Mucosa of descending colon (tissue), 3 donors: ENCODE results near the gene OR6C4. TPM values are rescaled to one million over a fixed set of nuclear protein-coding genes. Genes with fewer than 3 reads are reported as not detected.
"Not testable (repeated sequence)": the region's sequence is repeated elsewhere in the genome, so short reads cannot be mapped to it uniquely, and the experiment has no call there.

ENCODE experiments used
- ATAC-seq: fragments of 200-7000 bp; cut with Tn5 transposase; one replicate; pipeline ENCODE4 v1.9.1; 2020; ENCODE audit warnings: mild to moderate bottlenecking, moderate library complexity
- DNase-seq, 3 donors: peaks; one replicate each; pipeline ENCODE4 v3.0.0-alpha.2; 2020
- H3K36me3 ChIP-seq: fragments of 200-600 bp; one replicate; pipeline ENCODE4 v1.8.0; 2021; ENCODE audit warnings: low read depth, mild to moderate bottlenecking
- H3K4me1 ChIP-seq: fragments of 200-600 bp; one replicate; pipeline ENCODE4 v1.8.0; 2021; ENCODE audit warnings: low read depth, mild to moderate bottlenecking
- H3K4me3 ChIP-seq: fragments of 200-600 bp; one replicate; pipeline ENCODE4 v1.8.0; 2021; ENCODE audit warnings: mild to moderate bottlenecking
- H3K9me3 ChIP-seq: fragments of 200-600 bp; one replicate; pipeline ENCODE4 v1.8.0; 2021; ENCODE audit warnings: mild to moderate bottlenecking
- intact Hi-C, 2 donors: fragments of 100-400 bp; cut with DNase I in 1 of 2; cut with micrococcal nuclease in 1 of 2; formaldehyde crosslinking; loops; one replicate each; pipeline versions ENCODE4 v1.11.0 to v1.11.1; 2022; cut with DNase I, micrococcal nuclease
- total RNA-seq, 3 donors: library from RNA; stranded (reverse); fragmentation: NEBNext Ultra II Directional in 2 of 3; extraction: Animal tissue kit (Norgen Biotek cat#: 25700) in 2 of 3; gene quantifications; one replicate each; pipeline versions ENCODE4 v1.2.1 to v1.2.4, GENCODE V29; 2021 to 2023
- TF ChIP-seq, protein P1 (sequence below): fragments of 200-600 bp; IDR thresholded peaks from one replicate; pipeline ENCODE4 v1.8.0; 2022; ENCODE audit warnings: antibody characterized with exemption, mild to moderate bottlenecking
- donor health status: DM: no; HTN: no; CAD: no; lungs with moderate emphysema.
- donor health status: DM: no; HTN: no; CAD: no.
- donor health status: DM: no; HTN: yes; CAD: no.

OR6C4 gene
- total RNA-seq, 3 donors from 2014 or later: not detected

GRCh38 chr12:55548756-55549155, 646 bp upstream of the OR6C4 start:
- H3K4me3 ChIP-seq: no peak overlapping the region
- H3K36me3 ChIP-seq: no peaks in the 10 kb centered on the region
- peaks cover 4% of the 10 kb centered on the region for H3K9me3 ChIP-seq
- TF ChIP-seq, protein P1, sequence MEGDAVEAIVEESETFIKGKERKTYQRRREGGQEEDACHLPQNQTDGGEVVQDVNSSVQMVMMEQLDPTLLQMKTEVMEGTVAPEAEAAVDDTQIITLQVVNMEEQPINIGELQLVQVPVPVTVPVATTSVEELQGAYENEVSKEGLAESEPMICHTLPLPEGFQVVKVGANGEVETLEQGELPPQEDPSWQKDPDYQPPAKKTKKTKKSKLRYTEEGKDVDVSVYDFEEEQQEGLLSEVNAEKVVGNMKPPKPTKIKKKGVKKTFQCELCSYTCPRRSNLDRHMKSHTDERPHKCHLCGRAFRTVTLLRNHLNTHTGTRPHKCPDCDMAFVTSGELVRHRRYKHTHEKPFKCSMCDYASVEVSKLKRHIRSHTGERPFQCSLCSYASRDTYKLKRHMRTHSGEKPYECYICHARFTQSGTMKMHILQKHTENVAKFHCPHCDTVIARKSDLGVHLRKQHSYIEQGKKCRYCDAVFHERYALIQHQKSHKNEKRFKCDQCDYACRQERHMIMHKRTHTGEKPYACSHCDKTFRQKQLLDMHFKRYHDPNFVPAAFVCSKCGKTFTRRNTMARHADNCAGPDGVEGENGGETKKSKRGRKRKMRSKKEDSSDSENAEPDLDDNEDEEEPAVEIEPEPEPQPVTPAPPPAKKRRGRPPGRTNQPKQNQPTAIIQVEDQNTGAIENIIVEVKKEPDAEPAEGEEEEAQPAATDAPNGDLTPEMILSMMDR: no peak
- H3K4me1 ChIP-seq: no peaks in the 10 kb centered on the region
- no peak for ATAC-seq
- intact Hi-C loops: no loop called here
- no peak for DNase-seq

DNA sequence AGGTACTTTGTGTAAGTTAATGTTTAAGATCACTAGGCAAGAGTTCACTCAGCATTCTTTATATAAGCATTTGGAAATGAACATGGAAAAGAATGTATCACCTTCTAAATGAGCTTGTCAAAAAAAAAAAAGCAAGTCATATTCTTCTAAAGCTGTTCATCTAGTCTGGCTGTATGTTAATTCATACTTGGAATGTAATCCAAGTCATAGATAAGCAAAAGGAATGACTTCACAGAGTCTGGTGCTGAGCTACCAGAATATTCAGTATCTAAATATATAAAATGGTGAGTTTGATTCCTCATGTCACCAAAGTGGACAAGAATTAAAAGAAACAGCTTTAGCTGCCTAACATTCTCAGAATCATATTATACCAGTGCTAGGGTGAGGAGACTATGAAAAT, 4.9 kb downstream of the OR6C4 start:
- DNase-seq (no peak), ATAC-seq (no peak)
- intact Hi-C loops: no loop called here
- TF ChIP-seq, protein P1: no peak
- Histone ChIP-seq H3K36me3 (no peaks in the 10 kb centered on the region), H3K9me3 (peaks cover 6% of the 10 kb centered on the region), H3K4me1 (no peaks in the 10 kb centered on the region), H3K4me3 (no peak overlapping the region)

GRCh38 chr12:55570060-55570459, 20.7 kb downstream of the OR6C4 start:
- ATAC-seq, H3K4me3 ChIP-seq, intact Hi-C loops: not testable (repeated sequence)

DNA sequence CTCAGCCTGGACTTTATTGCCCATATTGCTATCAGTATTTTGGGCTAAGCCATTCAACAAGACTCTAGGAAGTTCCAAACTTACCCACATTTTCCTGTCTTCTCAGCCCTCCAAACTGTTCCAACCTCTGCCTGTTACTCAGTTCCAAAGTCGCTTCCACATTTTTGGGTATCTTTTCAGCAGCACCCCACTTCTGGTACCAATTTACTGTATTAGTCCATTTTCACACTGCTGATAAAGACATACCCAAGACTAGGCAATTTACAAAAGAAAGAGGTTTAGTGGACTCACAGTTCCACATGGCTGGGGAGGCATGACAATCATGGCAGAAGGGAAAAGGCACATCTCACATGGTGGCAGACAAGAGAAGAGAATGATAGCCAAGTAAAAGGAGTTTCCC, 21.3 kb downstream of the OR6C4 start:
- H3K4me3 ChIP-seq, H3K36me3 ChIP-seq, intact Hi-C loops, H3K4me1 ChIP-seq, ATAC-seq, DNase-seq: not testable (repeated sequence)
- peaks cover 21% of the 10 kb centered on the region for H3K9me3 ChIP-seq

More at GRCh38 chr12:55570060-55570459, 20.7 kb downstream of the OR6C4 start:
- H3K4me1 ChIP-seq, DNase-seq, H3K36me3 ChIP-seq: not testable (repeated sequence)
- H3K9me3 ChIP-seq: peaks cover 21% of the 10 kb centered on the region

- intact Hi-C loops: no loop called here
- H3K9me3 ChIP-seq: peaks cover 21% of the 10 kb centered on the region
- H3K4me1 ChIP-seq: no peaks in the 10 kb centered on the region
- TF ChIP-seq, protein P1: no peak
- ATAC-seq (no peak), DNase-seq (no peak)
- H3K4me3 ChIP-seq: no peak within 1 kb of the TSS
- H3K36me3 ChIP-seq: no peaks in the 10 kb centered on the region
These were observed 22.8 kb downstream of the OR6C4 start, which contains the start of gene OR2AP1 for GRCh38 chr12:55572168-55572567. TSS of gene OR2AP1 (plus strand) at chr12:55572468. CDS start at chr12:55574415, 1,947 bp downstream.

DNA sequence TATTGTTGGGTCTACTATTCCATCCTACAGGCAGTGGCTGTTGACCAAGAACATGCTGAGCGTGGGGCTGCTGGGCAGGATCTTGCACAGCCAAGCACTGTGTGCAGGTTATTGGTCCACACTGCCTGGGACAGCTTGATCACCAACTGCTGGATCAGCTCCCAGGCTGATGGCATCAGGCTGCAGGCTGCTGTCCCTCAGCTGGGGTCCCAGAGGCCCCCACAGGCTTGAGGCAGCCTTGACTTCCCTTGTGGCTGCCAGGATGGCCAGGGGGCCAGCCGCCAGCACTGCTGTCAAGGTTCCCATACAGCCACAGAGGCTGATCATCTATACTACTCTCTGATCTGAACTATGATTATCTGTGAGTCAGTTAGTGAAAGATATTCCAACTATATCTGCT, 32.7 kb downstream of the OR6C4 start:
- H3K4me3 ChIP-seq: no peak overlapping the region
- intact Hi-C loops: no loop called here
- TF ChIP-seq, protein P1: no peak

DNA sequence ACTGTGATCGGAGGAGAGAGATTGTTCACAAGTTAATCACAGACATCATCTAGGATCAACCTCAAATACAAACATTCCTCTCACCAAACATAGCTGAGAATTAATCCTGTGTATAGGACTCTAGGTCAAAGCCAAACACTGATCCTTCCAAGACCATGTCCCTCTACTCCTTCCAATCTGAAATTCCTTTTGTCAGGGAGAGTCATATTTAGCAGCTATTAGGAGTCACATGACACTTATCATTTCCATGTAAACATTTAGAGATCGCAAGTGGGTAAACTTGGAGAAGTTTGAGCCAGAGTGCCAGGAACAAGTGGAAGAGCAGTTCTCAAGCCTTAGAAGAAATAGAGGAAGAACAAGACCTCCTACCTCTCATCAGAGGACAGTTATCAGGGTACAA, 36.4 kb downstream of the OR6C4 start:
- TF ChIP-seq, protein P1: no peak
- intact Hi-C loops: no loop called here
- DNase-seq (no peak), ATAC-seq (no peak)
- H3K9me3 ChIP-seq: no peaks in the 10 kb centered on the region
- H3K36me3 ChIP-seq: no peaks in the 10 kb centered on the region
- H3K4me1 ChIP-seq: no peaks in the 10 kb centered on the region
- no peak overlapping the region for H3K4me3 ChIP-seq

More for the DNA sequence above, 32.7 kb downstream of the OR6C4 start:
- no peaks in the 10 kb centered on the region for H3K4me1 ChIP-seq
- H3K9me3 ChIP-seq: no peaks in the 10 kb centered on the region
- DNase-seq (peak in 1 of 3 donors; percentile 13), ATAC-seq (no peak)
- H3K36me3 ChIP-seq: no peaks in the 10 kb centered on the region

GRCh38 chr12:55590152-55590551, 40.8 kb downstream of the OR6C4 start:
- DNase-seq, H3K4me3 ChIP-seq, H3K4me1 ChIP-seq, H3K36me3 ChIP-seq, H3K9me3 ChIP-seq, intact Hi-C loops, ATAC-seq: not testable (repeated sequence)
